Body of pancreas (tissue), 4 donors: Measurements from ENCODE around the gene CEBPG.

Experiments used
- POLR2A ChIP-seq, 3 donors: fragments of 450-650 bp; IDR thresholded peaks; one replicate each; pipeline ENCODE4 v1.6.1; 2016; ENCODE audit warnings: antibody characterized with exemption in 3 of 3, mild to moderate bottlenecking in 2 of 3
- TF ChIP-seq, protein P1 (sequence below), 7 experiments: fragments of 450-650 bp in 4 of 7; fragments of 200-600 bp in 3 of 7; sonication (generic) in 3 of 7; IDR thresholded peaks; one replicate each; pipeline ENCODE4 v1.5.1; 2016 to 2019; ENCODE audit warnings: antibody characterized with exemption in 7 of 7

DNA sequence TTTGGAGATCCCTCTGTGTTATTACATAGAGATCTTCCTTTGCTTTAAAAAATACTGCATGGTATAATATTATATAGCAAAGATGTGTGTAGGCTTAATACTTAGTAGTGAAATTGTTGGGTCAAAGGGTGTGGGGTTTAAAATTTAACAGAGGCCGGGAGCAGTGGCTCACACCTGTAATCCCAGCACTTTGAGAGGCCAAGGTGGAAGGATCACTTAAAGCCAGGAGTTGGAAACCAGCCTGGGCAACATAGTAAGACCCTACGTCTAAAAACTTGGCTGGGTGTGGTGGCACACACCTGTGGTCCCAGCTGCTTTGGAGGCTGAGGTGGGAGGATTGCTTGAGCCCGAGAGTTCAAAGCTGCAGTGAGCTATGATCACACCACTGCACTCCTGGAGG, 48.9 kb upstream of the CEBPG start:
- TF ChIP-seq, protein P1, sequence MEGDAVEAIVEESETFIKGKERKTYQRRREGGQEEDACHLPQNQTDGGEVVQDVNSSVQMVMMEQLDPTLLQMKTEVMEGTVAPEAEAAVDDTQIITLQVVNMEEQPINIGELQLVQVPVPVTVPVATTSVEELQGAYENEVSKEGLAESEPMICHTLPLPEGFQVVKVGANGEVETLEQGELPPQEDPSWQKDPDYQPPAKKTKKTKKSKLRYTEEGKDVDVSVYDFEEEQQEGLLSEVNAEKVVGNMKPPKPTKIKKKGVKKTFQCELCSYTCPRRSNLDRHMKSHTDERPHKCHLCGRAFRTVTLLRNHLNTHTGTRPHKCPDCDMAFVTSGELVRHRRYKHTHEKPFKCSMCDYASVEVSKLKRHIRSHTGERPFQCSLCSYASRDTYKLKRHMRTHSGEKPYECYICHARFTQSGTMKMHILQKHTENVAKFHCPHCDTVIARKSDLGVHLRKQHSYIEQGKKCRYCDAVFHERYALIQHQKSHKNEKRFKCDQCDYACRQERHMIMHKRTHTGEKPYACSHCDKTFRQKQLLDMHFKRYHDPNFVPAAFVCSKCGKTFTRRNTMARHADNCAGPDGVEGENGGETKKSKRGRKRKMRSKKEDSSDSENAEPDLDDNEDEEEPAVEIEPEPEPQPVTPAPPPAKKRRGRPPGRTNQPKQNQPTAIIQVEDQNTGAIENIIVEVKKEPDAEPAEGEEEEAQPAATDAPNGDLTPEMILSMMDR (IDR thresholded peaks at IDR 0.05), result no peak
- no peak for TF ChIP-seq POLR2A (IDR thresholded peaks at IDR 0.05)
